GM21825 (cell line): ENCODE results near the gene BMPR1A.
"Not testable (repeated sequence)": the region's sequence is repeated elsewhere in the genome, so short reads cannot be mapped to it uniquely, and the experiment has no call there.

Experiments used
- ATAC-seq: cut with Tn5 transposase; IDR thresholded peaks from one replicate; pipeline ENCODE4 v1.9.1; 2021; ENCODE audit warnings: mild to moderate bottlenecking, moderate library complexity; ENCODE audit not compliant: unreplicated experiment

BMPR1A gene

DNA sequence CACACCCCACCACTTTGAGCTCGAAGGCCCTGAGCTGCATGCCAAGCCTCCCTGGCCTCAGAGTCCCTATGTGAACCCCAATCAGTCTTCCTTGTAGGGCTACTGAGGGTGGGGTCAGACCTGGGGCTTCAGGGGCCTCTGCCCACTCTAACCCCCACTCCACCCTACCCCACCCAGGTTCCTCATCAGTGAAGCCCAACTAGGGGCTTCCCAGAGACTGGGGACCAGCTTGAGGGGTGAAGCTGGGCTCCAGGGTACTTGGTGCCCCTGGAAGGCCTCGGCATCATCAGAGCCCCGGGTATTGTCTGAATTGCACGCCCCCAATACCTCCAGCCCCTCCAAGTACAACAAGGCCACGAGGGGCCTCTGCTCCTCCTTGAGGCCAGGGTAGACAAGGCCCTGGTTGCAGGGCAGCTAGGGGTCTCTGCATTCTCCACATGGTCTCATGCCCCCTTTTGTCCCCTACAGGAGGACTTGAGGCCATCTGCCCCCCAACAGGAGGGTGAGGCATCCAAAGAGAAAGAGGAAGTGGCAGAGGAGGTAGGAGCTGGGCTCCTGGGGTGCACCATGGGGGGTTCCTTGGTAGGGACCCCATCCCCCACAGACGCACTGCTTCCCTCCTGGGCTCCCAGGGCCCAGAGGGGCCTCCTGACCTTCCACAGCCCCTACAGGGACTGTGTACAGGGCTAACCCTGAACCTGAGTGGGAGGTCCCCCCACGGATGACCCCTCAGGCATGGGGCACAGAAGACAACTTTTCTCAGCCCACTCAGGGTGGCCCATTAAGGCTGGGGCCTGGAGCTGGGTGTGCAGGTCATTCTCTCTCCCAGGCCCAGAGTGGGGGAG, 205.9 kb downstream of the BMPR1A start:
- no peak for ATAC-seq

DNA sequence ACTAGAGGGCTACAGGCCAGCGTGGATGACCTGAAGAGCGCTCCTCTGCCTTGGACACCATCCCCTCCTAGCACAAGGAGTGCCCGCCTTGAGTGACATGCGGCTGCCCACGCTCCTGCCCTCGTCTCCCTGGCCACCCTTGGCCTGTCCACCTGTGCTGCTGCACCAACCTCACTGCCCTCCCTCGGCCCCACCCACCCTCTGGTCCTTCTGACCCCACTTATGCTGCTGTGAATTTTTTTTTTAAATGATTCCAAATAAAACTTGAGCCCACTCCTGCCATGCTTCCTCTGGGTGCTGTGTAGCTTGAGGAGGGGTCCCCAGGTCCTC, 206.5 kb downstream of the BMPR1A start:
- ATAC-seq = no peak

DNA sequence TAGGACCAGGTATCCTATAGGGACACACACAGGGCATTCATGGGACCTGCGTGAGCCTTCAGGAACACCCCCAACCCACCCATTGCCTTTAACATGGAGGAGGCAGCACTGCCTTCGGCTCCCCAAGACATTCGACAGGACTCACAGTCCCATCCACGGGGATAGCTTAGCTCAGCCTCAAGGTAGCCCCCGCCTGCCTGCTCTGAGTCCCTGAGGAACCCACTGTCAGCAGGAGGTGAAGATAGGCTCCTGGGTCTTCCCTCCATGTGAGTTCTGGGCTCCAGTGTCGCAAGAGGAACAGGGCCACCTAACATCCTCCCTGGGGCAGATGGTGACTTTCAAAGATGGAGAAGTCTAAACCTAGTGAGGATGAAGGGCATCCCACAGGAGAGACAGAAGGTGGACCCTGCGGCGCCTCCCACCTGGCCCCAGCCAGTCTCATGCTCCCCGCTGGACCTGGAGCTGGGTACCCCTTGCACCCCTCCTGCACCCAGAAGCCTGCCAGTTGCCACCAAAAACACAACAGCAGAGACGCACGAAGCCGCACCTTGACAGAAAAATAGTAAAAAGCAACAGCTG, 207.0 kb downstream of the BMPR1A start:
- no peak for ATAC-seq

DNA sequence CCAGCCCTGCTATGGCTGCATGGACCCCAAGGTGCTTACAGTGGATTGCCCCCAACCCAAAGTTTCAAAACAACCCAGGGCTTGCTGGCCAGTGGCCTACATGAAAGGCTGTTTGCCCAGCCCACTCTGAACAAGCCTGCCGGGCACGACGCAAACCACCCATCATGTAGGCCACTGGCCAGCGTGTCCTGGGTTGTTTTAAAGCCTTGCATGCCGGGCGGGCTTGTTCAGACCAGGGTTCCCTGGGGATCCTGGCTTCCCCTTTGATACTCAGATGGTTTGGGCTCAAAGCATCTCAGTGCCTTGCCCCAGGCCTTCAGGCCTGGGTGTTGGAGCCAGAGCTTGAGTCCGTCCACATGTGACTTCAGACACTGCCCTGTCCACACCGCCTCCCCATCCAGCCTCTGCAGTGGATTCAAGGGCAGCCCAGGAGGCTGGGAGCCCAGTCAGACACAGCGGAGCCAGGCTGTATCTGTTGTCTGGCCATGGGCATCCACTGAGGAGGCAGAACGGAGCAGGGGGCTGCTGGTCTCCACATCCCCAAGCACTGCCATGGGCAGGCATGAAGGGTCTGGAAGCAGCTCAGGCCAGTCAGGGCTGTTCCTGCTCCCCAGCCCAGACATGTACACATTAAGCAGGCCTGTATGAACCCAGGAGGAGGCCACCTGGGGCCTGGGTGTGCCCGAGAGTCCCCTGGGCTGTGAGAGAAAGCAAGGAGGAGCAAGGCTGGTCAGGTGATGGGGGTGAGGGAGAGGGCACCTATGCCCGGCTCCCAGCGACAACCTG, 207.8 kb downstream of the BMPR1A start:
- ATAC-seq = no peak

DNA sequence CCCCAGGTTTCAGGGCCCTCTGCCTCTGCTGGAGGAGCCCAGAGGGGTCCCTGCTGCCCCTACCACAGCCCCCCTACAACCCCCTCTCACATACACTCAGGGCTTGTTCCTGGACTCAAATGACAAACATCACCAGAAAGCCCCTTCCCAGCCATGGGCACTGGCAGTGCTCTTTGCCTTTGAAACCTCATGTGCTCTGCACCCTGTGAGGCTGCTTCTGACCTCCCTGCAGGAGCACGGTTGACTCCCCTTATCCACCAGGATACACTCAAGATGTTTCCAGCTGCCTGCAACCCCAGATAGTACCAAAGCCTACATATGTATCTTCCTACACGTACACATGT, 208.4 kb downstream of the BMPR1A start:
- ATAC-seq = no peak

DNA sequence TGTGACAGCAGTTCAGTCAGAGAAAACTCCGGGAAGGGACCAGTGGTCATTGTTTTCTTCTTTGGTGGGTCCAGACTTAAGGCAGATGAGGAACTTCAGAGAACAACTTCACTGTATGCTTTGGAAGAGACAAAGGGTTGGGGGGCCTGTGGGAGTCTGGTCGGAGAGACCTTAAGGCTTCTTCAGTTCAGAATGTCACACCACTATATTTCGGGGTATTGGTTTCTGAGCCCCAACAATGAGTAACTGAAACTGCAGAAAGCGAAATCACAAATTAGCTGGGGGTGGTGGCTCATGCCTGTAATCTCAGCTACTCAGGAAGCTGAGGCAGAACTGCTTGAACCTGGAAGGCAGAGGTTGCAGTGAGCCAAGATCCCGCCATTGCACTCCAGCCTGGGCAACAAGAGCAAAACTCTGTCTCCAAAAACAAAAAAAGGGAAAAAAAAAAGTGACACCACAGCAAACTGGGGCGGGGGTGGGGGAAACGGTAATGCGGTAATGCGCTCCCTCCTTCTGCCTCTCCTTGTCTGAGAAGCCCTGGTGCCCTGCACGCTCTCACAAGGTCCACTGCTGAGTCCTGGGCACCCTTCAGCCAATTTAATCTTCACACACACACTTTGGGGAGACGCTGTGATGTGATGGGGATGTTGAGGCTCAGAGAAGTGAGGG, 209.7 kb downstream of the BMPR1A start:
- no peak for ATAC-seq

DNA sequence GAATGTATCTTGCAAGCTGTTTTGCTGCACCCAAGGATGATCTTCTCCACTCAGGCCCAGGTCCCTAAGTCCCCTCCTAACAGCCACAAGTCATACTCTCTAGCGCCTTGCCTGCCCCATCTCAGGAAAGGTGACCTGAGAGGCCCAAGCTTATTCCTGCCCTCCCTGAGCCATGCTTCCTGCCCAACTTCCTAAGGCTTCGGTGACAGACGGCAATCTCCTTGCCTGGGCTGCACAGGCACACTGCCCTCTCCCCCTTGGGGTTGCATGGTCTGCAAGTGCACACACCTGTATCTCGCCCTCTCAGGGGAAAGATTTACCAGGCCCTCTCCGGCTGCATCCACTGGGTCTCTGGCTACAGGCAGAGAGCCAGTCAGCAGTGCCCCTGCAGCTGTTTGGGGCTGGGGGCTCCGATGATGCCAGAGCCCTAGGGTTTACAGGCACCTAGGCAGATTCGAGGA, 211.1 kb downstream of the BMPR1A start:
- no peak for ATAC-seq

DNA sequence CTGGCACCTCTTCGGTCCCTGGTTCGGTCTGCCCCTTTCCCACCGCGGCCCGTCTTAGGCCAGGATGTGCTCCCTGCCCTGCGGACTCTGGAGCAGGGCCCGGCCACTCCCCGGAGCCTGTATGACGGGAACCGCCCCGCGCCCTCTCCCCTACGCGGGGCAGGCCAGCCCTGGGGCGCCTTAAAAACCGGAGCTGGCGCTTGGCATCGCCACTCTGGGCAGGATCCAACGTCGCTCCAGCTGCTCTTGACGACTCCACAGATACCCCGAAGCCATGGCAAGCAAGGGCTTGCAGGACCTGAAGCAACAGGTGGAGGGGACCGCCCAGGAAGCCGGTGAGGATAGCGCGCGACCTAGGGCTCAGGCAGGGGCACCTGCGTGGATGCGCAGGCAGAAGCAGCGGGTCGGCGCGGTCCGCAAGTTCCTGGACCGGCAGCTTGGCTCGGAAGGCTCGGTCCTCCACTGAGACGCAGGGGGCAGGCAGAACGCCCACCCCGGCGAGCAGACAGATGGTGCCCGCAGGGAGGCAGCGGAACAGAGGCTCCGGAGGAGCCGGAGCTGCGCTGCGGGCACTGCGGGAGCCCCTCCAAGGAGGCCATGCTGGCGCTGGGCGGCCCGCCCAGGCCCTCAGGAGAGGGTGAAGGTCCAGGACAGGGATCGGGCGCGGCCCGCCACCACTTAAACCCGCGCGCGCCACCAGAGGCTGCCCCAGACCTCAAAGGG, 212.0 kb downstream of the BMPR1A start, which contains the start of gene ADIRF:
Gene ADIRF (plus strand): TSS at position 212 of the 723 bp plus-strand sequence. CDS start 63 bp downstream, at position 275.
- no peak for ATAC-seq

DNA sequence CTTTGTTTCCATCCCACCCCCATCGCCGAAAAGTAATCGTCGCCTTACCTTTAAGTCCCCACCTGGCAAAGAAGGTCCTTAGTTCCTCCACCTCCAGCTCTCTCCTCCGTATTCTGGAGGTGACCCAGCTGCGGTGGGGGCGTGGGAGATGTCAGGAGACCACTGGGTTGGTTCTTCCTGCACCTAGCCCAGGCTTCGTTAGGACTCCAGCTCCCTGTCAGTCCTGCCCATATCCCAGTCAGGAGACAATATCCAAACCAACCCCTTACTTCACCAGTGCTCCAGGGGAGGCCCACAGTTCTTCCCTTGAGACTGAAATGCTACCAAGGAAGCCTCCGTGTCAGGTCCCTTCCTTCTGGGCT, 212.6 kb downstream of the BMPR1A start:
- ATAC-seq = no peak

DNA sequence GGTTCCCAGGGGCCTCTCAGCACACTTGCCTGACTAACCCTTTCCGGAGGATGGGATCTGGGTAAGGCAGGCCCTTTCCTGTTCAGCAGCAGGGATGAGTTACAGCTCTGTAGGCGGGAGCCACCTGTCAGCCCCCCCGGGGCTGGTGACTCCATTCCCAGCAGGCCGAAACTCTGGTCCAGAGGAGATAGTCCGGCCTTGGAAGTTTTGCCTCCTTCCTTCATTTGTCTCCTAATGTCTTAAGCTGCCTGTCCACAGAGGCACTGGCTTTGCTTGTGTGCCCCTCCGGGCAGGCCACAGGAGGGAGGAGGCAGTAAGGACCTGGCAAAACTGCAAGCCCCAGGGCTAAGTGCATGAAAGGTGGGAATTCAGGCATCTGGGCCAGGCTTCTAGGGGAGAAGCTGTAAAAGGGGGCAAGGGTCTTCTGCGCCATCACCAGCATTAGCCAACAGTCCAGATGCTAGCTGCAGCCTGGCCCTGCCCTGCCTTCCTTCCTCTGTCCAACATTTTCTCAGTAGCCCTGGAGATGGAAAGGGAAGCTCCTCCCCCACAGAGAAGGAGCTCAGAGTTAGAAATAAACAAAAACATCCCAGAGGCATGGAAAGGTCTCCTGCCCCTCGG, 213.1 kb downstream of the BMPR1A start:
- no peak for ATAC-seq

DNA sequence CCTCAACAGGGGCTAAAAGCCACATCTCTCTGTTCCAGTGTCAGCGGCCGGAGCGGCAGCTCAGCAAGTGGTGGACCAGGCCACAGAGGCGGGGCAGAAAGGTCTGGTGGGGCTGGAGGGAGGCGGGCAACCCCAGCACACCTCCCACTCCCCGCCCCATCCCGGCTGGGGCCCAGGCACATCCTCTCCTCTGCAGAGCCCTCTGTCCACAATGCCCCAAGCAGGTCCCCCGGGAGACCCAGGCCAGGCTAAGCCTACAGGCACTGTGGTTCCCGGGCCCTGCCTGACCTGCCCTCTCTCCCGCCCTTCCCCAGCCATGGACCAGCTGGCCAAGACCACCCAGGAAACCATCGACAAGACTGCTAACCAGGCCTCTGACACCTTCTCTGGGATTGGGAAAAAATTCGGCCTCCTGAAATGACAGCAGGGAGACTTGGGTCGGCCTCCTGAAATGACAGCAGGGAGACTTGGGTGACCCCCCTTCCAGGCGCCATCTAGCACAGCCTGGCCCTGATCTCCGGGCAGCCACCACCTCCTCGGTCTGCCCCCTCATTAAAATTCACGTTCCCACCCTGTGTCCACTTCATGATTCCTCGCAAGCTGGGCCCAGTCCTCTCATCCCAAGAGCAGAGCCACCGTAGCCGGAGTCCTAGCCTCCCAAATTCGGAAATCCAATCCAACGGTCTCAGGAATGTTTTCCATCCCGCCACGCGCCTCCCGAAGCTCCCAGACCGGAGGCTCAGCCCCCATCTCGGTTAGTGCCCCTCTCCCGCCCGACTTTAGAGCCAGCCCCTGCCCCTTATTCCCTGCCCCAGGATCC, 214.0 kb downstream of the BMPR1A start:
- no peak for ATAC-seq

DNA sequence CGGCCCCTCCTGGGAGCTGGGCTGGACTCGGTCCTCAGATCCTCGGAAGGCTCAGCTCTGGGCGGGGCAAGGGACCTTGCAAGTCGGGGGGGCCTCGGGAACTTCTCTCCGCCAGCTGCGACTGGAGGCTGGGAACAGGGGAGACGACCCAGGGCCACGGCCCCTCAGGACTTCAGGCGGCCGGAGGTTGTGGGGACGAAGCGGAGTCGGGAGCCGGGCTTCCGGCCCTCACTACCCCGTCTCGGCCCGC, 214.5 kb downstream of the BMPR1A start:
- ATAC-seq = no peak

DNA sequence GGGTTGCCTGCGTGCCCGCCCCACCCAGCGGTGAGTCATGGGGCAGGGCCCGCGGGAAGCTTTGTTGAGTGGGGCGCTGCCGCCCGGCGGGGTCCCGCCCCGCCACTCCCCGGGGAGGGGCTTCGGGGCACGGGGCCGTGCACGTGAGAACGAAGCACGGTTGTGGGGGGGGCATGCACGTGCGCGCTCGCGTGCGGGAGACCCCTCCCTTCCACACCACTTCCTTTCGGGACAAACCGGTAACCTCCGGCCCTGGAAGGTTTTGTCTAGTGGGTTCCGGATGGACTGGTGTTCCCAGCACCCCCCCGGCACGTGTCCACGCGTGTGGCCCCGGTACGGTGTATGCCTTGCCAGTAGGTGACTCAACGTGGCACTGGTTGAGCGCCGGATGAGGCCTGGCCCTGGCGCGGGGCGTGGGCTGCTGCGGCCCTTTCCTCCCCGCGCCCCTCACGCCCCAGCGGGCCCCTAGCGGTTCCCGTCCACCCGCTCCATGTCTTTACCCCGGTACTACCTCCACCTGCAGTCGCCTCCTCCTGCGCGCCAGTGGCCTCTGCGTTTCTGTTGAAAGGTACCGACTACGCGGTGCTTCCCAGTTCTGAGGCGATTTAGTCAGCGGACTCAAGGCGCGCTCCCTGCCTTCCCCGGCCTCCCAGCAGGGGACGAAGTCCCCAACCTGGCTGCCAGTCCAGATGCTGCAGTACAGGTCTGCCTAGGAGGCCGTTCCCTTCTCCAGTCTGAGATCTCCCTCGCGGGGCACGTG, 215.0 kb downstream of the BMPR1A start:
- peak; percentile 66 for ATAC-seq

DNA sequence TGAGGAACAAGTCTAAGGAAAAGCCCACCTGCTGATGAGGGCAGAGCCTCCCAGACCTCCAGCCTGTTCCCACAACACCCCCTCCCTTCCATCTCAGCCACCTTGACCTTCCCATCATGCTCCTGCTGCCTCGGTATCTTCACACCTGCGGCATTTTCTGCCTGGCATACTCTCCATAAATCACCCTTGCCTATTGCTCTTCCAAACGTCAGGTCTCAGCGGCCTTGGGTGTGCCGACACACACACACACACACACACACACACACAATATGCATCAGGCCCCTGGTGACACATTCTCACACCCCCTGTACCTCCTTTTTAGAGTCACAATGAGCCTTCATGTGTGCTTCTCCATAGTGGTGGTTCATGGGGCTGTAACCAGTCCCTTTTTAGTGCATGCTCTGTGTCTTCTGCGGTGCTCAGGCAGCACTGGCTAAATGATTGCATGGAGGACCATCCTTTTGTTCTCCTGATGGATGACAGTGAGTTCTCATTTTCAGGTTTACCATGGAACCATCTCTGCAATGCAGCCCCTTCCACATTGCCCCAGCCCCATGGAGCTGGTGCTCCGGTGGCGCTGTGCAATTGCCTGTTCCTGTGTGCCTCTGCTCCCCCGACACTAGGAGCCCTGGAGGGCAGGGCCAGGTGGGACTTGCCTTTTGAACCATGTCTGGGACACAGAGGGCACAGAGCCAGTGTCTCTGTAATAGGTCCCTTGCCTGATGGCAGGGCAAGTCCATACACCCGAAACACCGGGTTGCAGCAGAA, 216.4 kb downstream of the BMPR1A start:
- no peak for ATAC-seq

DNA sequence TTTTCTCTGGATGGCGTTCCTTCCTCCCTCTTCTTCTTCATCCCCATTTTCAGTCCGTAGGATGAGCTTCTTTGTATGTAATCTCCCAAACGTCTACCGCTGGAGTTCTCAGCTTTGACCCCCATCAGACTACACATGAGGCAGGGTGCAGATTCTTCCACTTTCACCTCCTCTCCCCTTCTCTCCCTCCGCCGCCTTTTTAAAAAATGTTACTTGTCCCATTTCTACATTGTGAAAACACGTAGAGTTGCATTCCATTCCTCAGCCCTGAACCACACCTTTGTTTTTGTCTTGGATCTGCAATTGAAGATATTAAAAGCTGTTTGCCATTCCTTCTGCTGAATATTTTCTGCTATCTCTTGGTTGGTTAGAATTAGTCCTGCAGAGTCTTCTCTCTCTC, 218.1 kb downstream of the BMPR1A start:
- no peak for ATAC-seq

DNA sequence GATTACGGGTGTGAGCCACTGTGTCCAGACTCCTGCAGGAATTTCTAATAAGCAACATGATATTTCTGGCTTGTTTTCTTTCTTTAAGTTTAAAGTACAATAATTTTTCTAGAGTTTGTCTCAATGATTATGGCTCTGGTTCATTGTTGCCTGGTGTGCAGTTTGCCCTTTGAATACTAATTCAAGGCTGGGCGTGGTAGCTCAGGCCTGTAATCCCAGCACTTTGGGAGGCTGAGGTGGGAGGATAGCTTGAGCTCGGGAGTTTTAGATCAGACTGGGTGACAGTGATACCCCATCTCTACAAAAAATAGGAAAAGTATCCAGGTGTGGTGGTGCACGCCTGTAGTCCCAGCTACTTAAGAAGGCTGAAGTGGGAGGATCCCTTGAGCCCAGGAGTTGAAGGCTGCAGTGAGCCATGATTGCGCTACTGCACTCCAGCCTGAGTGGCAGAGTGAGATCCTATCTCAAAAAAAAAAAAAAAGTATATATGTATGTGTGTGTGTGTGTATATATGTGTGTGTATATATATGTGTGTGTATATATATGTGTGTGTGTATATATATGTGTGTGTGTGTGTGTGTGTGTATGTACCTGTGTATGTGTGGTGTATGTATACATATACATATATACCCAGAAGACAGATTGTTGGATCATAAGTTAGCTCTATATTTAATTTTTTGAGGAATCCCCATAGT, 220.1 kb downstream of the BMPR1A start:
- ATAC-seq = no peak

DNA sequence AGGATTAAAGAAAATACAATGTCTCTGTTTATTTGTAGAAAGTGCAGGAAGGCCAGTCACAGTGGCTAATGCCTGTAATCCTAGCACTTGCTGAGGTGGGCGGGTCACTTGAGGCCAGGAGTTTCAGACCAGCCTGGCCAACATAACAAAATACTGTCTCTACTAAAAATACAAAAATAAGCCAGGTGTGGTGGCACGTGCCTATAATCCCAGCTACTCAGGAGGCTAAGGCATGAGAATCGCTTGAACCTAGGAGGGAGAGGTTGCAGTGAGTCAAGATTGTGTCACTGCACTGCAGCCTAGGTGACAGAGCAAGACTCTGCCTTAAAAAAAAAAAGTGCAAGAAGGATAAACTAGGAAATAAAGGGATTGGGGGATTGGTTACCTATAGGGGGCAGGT, 222.0 kb downstream of the BMPR1A start:
- not testable (repeated sequence) for ATAC-seq
